GM11168 (cell line): ENCODE measurements around the gene TEX26.
"Not testable (repeated sequence)": the region's sequence is repeated elsewhere in the genome, so short reads cannot be mapped to it uniquely, and the experiment has no call there.

ENCODE experiments used
- in situ Hi-C: fragments of 300-500 bp; cut with MboI; formaldehyde crosslinking; loops from one replicate; pipeline ENCODE4 v1.12.0; 2022; ENCODE audit warnings: low sequenced_read_pairs; ENCODE audit not compliant: unreplicated experiment

TEX26 gene

GRCh38 chr13:30918662-30919405 lies 13.6 kb upstream of the TEX26 start:
- in situ Hi-C loops: no loop called here

GRCh38 chr13:30920162-30920909 lies 12.1 kb upstream of the TEX26 start:
- in situ Hi-C loops: no loop called here

DNA sequence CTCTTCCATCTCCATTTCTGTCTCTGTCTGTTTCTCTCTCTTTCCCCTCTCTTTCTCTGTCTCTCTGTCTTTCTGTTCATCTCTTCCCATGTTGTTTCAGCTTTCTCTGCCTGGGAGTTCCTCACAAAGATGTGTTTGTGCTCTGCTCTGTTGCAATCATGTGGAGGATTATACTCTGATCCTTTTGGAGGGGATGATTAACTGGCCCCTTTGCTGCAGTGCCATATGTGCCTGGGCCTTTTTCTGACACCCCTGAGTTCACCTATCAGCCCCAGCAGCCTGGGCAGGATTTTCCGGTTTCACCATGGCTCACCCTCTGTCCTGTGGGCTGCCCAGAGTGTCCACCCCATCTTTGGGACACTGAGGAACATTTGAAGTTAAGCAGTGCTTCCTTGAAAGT lies 9.0 kb upstream of the TEX26 start:
- in situ Hi-C loops: no loop called here

DNA sequence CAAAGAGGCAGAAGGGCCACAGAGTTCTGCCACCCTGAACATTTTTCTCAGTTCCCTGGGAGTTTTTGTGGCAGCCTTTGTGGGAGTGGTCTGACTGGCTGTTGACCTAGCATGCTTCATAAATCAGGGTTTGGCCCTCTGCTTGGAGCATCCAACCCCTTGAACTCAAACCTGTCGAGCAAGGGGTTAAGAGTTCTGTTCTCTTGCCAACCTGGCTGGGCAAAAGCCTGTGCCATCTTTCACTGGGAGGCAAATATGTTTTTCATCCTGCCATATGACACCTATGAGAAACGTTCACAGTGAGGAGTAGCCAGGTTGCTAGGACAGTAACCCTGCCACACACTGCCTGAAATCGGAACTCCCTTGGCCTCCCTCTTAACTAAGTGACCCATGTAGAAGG lies 7.7 kb upstream of the TEX26 start:
- in situ Hi-C loops: no loop called here

DNA sequence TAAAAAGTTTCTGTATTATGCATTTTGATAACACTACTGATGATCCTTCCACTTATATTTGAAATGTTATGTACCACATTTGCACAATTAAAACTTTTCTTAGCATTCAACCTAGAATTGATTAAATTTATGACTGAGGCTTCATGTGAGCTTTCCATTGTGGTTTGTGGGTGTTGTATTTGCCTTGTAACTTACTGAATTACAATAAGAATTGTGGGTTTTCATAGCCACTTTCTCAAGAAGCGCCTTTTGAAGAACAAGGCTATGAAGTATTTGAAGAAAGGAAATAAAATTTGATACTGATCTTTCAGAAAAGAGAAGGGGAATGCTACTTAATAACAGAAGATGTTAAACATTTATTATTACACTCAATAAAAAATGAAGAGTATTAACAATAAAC lies 7.0 kb upstream of the TEX26 start:
- in situ Hi-C loops: no loop called here

GRCh38 chr13:30926781-30927180 lies 5.7 kb upstream of the TEX26 start:
- in situ Hi-C loops: no loop called here

DNA sequence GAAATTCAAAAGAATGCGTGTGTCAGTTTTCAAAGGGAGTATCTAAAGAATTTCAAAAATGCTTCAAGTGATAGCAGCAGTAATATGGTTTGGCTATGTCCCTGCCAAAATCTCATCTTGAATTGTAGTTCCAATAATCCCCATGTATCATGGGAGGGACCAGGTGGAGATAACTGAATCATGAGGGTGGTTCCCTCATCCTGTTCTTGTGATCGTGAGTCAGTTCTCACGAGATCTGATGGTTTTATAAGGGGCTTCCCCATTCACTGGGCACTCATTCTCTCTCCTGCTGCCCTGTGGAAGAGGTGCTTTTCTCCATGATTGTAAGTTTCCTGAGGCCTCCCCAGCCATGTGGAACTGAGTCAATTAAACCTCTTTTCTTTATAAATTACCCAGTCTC lies 5.3 kb upstream of the TEX26 start:
- in situ Hi-C loops: not testable (repeated sequence)

DNA sequence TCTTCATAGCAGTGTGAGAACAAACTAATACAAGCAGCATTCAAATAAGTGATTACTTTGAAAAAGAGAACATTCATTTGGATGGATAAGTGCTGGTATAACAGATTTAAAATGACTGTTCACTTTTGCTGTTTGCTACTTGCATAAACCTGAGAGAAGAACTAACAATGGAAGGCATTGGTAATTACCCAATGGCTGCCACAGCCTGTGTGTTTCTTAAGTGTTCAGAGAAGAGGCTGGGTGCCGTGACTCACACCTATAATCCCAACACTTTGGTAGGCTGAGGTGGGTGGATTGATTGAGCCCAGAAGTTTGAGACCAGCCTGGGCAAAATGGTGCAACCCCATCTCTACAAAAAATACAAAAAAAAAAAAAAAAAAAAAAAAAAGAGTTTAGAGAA lies 4.9 kb upstream of the TEX26 start:
- in situ Hi-C loops: no loop called here

GRCh38 chr13:30928978-30929377 lies 3.5 kb upstream of the TEX26 start:
- in situ Hi-C loops: no loop called here

DNA sequence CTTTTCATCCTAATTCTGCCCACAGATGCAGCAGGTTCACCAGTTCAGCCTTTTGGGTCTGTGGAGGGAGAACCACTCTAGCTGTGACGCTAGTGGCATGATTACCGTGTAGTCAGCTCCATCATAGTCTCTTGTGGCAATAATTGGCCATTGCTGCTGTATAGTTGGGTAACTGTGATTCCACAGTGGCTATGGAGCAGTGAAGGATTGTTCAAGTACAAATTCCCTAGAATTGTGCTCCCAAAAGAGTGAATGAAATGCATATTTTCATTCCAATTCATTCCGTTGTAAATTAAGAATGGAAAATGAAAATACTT lies 856 bp downstream of the TEX26 start:
- in situ Hi-C loops: no loop called here

DNA sequence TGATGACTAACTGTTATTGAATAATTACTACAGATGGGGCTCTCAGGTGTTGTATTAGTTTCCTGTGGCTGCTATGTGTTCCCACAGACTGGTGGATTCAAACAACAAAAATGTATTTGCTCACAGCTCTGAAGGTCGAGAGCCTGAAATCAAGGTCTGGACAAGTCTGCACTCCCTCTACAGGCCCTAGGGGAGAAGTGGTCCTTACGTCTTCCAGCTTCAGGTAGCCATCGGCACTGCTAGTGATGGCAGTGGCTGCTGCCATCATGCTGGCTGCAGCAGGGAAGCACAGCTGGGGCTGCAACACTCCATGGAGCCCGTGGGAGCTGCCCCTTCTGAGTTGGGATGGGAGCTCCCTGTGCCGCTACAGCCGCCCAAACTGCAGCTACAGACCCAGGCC lies 1.9 kb downstream of the TEX26 start:
- in situ Hi-C loops: no loop called here

GRCh38 chr13:30934803-30935202 lies 2.3 kb downstream of the TEX26 start:
- in situ Hi-C loops: no loop called here

GRCh38 chr13:30936971-30937370 lies 4.5 kb downstream of the TEX26 start:
- in situ Hi-C loops: no loop called here

- in situ Hi-C loops: no loop called here
Measured at GRCh38 chr13:30943881-30944280, 11.4 kb downstream of the TEX26 start.

GRCh38 chr13:30957258-30957943 lies 24.9 kb downstream of the TEX26 start:
- in situ Hi-C loops: no loop called here

GRCh38 chr13:30959678-30960077 lies 27.2 kb downstream of the TEX26 start:
- in situ Hi-C loops: no loop called here

- in situ Hi-C loops: no loop called here
Measured at GRCh38 chr13:30963791-30964190, 31.3 kb downstream of the TEX26 start.

DNA sequence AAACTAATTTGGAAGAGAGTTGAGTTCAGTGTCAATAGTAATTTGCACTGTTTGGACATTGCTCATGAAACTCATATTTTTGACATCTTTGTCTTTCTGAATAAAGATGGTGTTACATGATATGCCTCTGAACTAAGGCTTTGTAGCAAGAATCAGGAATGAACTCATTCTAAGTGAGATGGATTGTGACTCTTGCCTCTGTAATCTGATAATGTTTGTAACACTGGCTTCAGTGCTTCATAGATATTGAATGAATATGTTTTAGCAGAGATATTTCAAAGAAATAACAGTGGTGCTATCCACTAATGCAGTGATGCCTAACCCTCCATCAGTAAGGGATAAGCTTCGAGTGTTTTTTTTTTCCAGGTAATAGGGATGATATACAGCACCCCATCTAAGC lies 32.9 kb downstream of the TEX26 start:
- in situ Hi-C loops: no loop called here

DNA sequence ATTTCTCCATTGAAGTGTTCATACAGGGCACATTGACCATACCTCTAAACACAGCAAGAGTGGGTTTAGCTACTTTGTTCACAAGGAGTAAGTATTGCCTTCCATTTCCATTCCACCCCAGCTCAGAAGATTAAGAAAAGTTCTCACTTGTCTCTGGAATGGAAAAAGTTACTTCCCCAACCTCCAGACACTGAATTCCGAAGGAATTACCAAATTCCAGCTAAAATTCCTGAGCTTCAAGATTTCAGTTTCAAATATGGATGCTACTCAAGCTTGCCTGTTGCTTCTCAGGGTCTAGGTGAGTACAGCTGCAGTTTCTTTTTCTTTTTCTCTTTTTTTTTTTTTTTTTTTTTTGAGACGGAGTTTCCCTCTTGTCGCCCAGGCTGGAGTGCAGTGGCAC lies 33.6 kb downstream of the TEX26 start:
- in situ Hi-C loops: no loop called here

- in situ Hi-C loops: no loop called here
Measured at GRCh38 chr13:30968846-30969245, 36.4 kb downstream of the TEX26 start.

DNA sequence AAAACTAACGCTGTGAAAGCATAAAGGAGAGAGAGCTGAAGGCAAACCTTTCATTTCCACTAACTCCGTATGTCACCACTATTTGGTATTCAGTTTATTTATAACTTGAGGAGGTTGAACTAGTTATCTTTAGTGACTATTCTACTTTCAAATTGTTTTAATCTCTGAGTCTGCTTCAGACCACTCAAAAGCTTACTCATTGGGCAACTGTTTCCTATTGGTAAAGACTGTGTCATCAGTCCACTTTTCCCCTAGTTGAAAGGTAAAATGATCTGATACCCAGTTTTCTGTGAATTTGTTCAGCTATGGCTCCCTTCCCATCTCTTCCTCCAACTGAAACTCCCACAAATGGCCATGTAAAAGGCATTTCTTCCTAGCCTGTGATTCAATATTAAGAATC lies 39.1 kb downstream of the TEX26 start:
- in situ Hi-C loops: no loop called here
